Esophagus muscularis mucosa (tissue), 3 donors: ENCODE data around the gene EPHA2.

Experiments
- CTCF ChIP-seq, 3 experiments: fragments of 200-600 bp in 2 of 3; fragments of 450-650 bp in 1 of 3; sonication (generic) in 2 of 3; IDR thresholded peaks; one replicate each; pipeline ENCODE4 v1.5.1; 2017 to 2019; ENCODE audit warnings: antibody characterized with exemption in 3 of 3, mild to moderate bottlenecking in 2 of 3, moderate library complexity in 1 of 3
- POLR2AphosphoS5 ChIP-seq, 2 donors: sonication (generic); formaldehyde crosslinking; IDR thresholded peaks; one replicate each; pipeline ENCODE4 v1.6.1; 2017; ENCODE audit warnings: antibody characterized with exemption in 2 of 2

- TF ChIP-seq CTCF (IDR thresholded peaks at IDR 0.05) (no peak), POLR2AphosphoS5 (IDR thresholded peaks at IDR 0.05) (no peak)
These were observed 70.3 kb downstream of the EPHA2 start for GRCh38 chr1:16085522-16085921.
